ENCODE data around the gene ABHD6.

DNA sequence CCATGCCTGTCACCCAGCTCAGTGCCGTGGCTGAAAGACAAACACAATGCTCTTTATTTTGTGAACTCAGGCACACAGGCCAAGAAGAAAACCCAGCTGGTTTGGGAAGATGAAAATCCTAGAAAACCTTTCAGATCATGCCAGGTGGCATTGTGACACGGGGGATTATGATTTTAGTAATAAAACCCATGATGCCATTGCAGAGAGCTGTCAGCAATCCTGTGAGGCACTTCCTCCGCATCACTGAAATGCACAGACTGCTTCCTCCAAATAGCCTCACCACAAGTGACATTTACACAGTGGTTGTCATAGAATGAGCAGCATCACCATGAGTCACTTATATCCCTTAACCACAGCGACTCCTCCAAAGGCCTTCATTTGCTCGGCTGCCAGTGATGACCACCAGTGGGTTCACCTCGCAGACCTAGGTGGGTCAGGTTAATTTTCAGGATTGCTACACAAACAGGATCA lies 22.7 kb downstream of the ABHD6 start:
- TF ChIP-seq, protein P1, sequence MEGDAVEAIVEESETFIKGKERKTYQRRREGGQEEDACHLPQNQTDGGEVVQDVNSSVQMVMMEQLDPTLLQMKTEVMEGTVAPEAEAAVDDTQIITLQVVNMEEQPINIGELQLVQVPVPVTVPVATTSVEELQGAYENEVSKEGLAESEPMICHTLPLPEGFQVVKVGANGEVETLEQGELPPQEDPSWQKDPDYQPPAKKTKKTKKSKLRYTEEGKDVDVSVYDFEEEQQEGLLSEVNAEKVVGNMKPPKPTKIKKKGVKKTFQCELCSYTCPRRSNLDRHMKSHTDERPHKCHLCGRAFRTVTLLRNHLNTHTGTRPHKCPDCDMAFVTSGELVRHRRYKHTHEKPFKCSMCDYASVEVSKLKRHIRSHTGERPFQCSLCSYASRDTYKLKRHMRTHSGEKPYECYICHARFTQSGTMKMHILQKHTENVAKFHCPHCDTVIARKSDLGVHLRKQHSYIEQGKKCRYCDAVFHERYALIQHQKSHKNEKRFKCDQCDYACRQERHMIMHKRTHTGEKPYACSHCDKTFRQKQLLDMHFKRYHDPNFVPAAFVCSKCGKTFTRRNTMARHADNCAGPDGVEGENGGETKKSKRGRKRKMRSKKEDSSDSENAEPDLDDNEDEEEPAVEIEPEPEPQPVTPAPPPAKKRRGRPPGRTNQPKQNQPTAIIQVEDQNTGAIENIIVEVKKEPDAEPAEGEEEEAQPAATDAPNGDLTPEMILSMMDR (IDR thresholded peaks at IDR 0.05; ENCODE audit: low read length) = no peak
- no peak for TF ChIP-seq EZH2 (optimal IDR thresholded peaks at IDR 0.05; ENCODE audit: low read depth, low read length)
- no peak for TF ChIP-seq EZH2phosphoT487 (IDR thresholded peaks at IDR 0.05; ENCODE audit: low read length)

All from MM.1S (cell line).